Stimulated activated naive CD8-positive, alpha-beta T cell treated with anti-CD3 and anti-CD28 coated beads, Interleukin-15, Interleukin-2, amounts not matched to agents 100 ng/mL and 50 ng/mL, for 24 hours (primary cell): Measurements from ENCODE around the gene C1orf210.

Experiments used
- H3K27ac Mint-ChIP-seq: one replicate; pipeline ENCODE4 v1.8.0; 2021; ENCODE audit warnings: mild to moderate bottlenecking, mixed read lengths
- H3K27me3 Mint-ChIP-seq: one replicate; pipeline ENCODE4 v1.8.0; 2021; ENCODE audit warnings: mixed read lengths
- H3K36me3 Mint-ChIP-seq: one replicate; pipeline ENCODE4 v1.8.0; 2021; ENCODE audit warnings: low read depth, mixed read lengths
- H3K4me1 Mint-ChIP-seq: one replicate; pipeline ENCODE4 v1.8.0; 2021; ENCODE audit warnings: low read depth, mixed read lengths
- H3K4me3 Mint-ChIP-seq: one replicate; pipeline ENCODE4 v1.8.0; 2021; ENCODE audit warnings: mild to moderate bottlenecking, mixed read lengths
- H3K9me3 Mint-ChIP-seq: one replicate; pipeline ENCODE4 v1.8.0; 2021; ENCODE audit warnings: mixed read lengths

C1orf210 gene

DNA sequence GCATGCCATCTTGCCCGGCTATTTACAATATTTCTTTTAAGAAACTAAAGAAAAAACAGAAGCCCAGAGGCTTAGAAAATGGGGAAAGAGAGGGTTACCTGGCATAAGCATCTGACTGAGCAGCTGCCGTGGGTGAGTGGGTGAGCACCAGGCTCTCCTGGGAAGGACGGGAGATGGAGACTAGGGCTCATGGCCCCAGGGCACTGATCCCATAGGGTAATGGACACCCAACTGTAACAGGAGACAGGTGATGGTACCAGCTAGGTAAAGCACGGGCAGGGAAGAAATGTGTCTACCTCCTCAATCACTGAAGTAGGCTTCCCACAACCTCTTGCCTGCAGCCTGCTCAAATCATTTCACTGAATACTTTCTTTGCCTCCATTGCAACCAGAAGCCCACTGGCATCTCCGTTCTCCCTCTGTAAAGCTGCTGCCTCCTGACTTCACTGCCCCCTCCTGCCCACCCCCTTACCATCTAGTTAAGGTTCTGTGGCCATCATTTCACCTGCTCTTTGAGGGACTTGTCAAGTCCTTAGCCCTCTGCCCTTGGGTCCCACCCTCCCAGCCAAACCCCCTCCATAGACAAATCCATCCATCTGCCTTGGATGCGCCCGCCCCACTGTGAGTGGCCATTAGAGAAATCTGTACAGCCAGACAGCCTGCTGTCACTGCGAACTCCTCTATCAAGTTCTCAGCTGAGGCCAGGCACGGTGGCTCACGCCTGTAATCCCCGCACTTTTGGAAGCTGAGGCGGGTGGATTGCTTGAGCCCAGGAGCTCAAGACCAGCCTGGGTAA is 9.4 kb downstream of the C1orf210 start:
- Mint-ChIP-seq H3K9me3 (peaks cover 9% of the 10 kb centered on the region), H3K4me3 (no peak overlapping the region), H3K4me1 (peaks cover 18% of the 10 kb centered on the region), H3K27ac (no peak overlapping the region), H3K27me3 (no peaks in the 10 kb centered on the region), H3K36me3 (peaks cover 4% of the 10 kb centered on the region)

DNA sequence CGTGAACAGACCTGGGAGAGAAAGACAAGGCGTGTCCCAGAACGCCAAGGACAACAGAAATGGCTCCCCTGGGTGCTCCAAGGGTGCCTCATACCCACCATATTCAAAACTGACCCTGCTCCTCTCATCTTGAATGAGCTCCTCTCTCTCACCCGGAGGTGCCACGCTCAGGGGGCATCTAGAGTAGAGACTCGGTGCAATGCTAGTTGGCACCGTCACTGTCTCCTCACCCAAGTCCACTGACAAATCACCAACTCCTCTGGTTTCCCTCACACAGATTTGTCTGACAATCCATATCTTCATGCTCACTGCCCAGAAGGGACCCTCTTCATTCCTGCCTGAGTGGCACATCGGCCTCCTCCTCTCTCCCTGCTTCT is 10.6 kb downstream of the C1orf210 start:
- Mint-ChIP-seq H3K9me3 (peaks cover 9% of the 10 kb centered on the region), H3K27me3 (peaks cover 3% of the 10 kb centered on the region), H3K4me3 (peak overlapping the region; percentile 6), H3K36me3 (peaks cover 4% of the 10 kb centered on the region), H3K27ac (peak overlapping the region; percentile 92), H3K4me1 (peaks cover 24% of the 10 kb centered on the region)

DNA sequence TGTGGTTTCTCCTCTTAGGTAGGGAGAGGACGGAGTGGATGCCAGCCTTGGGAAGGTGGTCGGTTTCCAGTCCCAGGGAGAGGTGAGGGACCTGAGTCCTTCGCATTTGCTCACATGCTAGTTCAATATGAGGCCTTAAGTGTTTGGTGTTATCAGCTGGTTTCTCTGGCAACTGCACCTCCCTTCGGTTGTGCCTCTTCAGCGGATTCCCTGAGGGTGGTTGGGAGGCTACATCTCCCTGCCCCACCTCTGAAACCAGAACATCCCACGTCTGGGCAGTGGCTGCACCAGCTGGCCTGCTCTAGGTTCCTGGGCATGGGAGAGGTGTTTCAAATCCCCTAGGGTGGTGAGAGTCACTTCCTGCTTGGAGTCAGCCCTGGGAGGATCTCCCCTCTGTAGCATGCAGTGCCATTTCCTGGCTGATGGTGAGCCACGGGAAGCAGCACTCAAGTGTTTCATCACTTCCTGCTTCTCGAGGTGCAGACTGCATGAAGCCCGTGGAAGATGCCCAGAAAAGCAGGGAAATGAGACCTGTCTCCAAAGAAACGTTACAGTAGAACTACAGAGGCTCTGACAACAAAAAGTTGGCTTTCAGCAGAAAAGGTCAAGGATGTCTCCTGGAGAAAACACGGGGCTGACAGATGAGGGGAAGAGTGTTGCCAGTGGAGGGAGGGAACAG is 11.1 kb downstream of the C1orf210 start:
- H3K4me3 Mint-ChIP-seq = peak overlapping the region; percentile 6
- H3K27me3 Mint-ChIP-seq = peaks cover 3% of the 10 kb centered on the region
- peaks cover 9% of the 10 kb centered on the region for H3K9me3 Mint-ChIP-seq
- peaks cover 24% of the 10 kb centered on the region for H3K4me1 Mint-ChIP-seq
- H3K36me3 Mint-ChIP-seq = peaks cover 4% of the 10 kb centered on the region
- H3K27ac Mint-ChIP-seq = peak overlapping the region; percentile 92

DNA sequence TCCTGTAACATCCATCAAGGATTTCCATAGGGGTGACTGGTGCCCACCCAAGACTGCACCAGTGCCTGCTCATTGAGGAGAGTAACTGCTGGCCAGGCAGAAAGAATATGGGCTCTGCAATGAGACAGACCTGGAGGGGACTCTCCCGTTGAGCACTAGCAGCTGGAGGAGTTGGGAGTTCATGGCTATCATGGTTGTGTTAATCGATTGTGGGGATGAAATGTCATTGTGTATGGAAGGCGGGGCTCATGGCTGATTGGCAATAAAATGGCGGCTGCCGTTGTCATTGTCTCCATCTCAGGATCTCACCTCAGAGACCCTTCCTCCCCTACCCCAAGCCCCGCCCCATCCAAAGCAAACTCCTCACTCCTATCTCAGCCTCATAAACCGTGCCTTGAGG is 11.7 kb downstream of the C1orf210 start:
- Mint-ChIP-seq H3K27me3 (peaks cover 3% of the 10 kb centered on the region), H3K4me3 (no peak overlapping the region), H3K4me1 (peaks cover 24% of the 10 kb centered on the region), H3K36me3 (peaks cover 4% of the 10 kb centered on the region), H3K9me3 (peaks cover 9% of the 10 kb centered on the region), H3K27ac (no peak overlapping the region)

DNA sequence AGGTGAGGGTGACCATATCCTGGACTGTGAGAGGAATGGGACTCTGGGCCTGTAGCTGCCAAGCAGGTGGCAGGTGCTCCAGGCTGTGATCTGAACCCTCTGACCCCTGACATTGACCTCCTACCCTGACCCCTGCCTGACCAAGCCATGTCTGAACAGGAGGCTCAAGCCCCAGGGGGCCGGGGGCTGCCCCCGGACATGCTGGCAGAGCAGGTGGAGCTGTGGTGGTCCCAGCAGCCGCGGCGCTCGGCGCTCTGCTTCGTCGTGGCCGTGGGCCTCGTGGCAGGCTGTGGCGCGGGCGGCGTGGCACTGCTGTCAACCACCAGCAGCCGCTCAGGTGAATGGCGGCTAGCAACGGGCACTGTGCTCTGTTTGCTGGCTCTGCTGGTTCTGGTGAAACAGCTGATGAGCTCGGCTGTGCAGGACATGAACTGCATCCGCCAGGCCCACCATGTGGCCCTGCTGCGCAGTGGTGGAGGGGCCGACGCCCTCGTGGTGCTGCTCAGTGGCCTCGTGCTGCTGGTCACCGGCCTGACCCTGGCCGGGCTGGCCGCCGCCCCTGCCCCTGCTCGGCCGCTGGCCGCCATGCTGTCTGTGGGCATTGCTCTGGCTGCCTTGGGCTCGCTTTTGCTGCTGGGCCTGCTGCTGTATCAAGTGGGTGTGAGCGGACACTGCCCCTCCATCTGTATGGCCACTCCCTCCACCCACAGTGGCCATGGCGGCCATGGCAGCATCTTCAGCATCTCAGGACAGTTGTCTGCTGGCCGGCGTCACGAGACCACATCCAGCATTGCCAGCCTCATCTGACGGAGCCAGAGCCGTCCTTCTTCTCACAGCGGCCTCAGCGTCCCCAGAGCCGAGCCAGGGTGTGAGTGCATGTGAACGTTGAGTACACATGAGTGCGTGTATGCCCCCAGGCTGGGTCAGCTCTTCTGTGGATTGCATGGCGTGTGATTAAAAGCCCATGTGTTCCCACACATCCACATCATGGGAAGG is 12.5 kb downstream of the C1orf210 start:
- H3K9me3 Mint-ChIP-seq = peaks cover 9% of the 10 kb centered on the region
- peaks cover 24% of the 10 kb centered on the region for H3K4me1 Mint-ChIP-seq
- no peak overlapping the region for H3K27ac Mint-ChIP-seq
- peaks cover 4% of the 10 kb centered on the region for H3K36me3 Mint-ChIP-seq
- H3K27me3 Mint-ChIP-seq = peaks cover 3% of the 10 kb centered on the region
- no peak overlapping the region for H3K4me3 Mint-ChIP-seq

DNA sequence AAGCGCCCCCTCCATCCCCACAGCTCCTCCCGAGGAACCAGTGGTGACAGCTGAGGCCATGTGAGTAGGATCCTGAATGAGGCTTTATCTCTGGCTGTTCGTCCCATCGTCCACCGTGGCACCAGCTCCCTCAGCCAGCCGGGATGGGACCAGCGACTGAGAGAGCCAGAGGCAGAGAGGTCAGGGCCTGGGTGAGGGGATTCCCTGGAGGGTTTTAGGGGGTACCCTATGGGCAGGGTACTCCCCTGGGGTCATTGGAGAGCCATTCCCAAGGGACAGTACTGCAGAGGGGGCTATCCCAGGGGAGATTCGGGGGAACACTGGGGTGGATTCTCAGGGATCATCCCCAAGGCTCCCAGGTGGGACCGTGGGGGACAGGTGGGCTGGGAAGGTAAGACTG is 13.2 kb downstream of the C1orf210 start:
- H3K36me3 Mint-ChIP-seq = peaks cover 4% of the 10 kb centered on the region

DNA sequence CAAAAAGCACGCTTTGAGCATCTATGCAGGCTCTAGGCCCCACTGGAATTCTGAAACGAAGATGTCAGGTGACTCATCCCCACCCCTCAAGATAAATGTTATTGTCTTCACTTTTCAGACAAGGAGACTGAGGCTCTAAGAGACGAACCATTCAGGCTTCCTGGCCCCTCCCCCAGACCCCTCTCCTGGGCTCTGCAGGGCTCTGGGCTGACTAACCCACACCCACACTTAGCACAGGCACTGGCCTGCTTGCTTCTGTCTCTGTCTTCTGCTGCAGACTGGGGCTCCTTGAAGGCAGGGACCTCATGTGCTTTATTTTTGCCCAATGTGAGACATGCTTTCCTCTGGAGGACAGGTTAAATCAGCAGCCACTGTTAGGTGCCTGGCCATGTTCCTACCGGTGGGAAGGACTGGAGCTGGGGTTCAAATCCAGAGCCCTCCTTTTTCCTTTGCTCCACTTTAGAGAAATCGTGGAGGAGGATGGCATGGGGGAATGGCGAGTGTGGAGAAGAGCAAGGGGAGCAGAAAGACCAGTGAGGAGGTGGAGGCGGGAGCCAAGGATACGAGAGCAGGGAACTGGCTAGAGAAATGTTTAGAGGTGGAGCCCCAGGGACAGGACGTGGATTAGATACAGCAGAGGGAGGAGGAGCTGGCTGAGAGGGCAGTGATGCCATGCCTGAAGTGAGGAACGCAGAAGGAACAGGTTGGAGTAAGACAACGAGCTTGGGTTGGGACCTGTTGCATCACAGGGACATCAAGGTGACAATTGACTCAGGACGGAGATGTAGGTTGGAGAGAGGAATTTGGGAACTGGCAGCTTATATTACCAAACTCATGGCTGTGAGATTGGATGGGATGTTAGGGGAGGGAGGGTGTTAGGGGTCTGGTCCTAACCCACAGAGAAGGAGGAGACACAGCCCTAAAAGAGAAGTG is 13.9 kb downstream of the C1orf210 start:
- Mint-ChIP-seq H3K4me3 (peak overlapping the region; percentile 32), H3K27me3 (peaks cover 3% of the 10 kb centered on the region), H3K36me3 (peaks cover 4% of the 10 kb centered on the region), H3K27ac (no peak overlapping the region), H3K4me1 (peaks cover 24% of the 10 kb centered on the region), H3K9me3 (peaks cover 9% of the 10 kb centered on the region)

More for the DNA sequence above, 13.2 kb downstream of the C1orf210 start:
- Mint-ChIP-seq H3K9me3 (peaks cover 9% of the 10 kb centered on the region), H3K27ac (no peak overlapping the region), H3K4me3 (no peak overlapping the region), H3K27me3 (peaks cover 3% of the 10 kb centered on the region), H3K4me1 (peaks cover 24% of the 10 kb centered on the region)

DNA sequence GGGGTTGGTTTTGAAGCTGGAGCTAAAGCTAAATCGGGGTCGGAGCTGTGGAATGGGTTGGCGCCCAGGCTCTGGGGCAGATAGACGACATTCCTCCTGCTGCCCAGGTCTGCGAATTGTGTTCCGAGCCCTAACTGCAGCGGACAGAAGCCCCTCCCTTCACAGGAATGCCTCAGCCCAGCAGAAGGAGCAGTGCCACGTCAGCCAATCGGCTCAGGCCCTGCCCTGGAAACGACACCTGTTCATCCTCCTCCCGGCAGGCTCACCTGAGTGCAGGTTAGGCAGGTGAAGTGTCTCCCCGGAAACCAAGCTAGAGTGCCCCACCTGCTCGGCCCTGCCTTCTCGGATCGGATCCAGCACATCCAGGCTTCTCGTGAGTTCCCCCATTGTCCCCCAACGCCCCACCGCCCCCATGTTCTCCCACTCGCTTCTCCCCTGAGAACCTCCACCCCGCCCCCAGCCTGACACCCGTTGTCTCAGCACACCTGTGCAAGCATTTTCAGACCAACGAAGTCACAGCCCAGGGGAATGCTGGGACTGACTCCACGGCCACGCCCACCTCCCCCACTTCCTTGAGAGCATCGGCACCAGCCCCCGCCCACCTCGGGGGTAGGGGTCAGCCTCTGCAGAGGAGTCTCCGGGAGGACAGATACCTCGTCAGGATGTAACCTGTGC is 14.8 kb downstream of the C1orf210 start:
- Mint-ChIP-seq H3K4me3 (peak overlapping the region; percentile 32), H3K27ac (no peak overlapping the region), H3K9me3 (peaks cover 9% of the 10 kb centered on the region), H3K4me1 (peaks cover 24% of the 10 kb centered on the region), H3K36me3 (peaks cover 4% of the 10 kb centered on the region), H3K27me3 (peaks cover 3% of the 10 kb centered on the region)

DNA sequence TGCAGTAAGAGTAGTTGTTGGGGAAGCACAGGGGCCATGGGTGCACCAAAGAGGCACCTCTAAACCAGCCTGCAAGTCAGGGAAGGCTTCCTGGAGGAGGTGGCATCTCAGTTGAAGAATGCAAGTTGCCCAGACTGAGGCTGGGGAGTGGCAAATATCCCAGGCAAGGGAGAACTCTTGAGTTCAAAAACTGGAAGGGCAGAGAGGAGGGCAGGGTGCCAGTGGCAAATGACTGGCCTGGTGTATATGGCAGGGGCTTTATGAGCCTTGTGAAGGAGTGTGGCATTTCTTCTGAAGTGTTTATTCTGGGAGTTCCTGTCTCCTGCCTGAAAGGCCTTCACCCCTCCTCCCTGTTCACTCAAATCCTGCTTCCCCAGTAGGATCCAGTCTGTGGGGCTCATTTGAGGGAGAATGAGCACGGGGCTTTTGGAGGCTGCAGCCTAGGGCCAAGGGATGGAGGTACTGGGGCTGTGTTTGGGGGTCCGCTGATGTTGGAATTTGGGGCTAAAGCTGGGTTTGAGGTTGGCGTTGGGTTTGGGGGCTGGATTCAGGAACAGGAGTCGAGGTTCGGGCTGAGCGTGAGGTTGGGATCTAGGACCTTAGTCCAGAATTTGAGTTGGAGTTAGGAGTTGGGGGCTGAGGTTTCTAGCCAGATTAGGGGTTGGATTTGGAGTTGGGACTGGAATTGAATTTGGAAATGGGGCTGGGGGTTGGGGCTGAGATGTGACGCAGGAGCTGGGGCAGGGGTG is 15.6 kb downstream of the C1orf210 start, which contains the start of gene TMEM125:
TMEM125 (plus strand) TSS at position 357 of the 749 bp plus-strand sequence. CDS start 2,740 bp downstream, outside the sequence.
- peaks cover 4% of the 10 kb centered on the region for H3K9me3 Mint-ChIP-seq
- H3K27ac Mint-ChIP-seq = no peak within 1 kb of the TSS
- peaks cover 4% of the 10 kb centered on the region for H3K36me3 Mint-ChIP-seq
- peaks cover 3% of the 10 kb centered on the region for H3K27me3 Mint-ChIP-seq
- peaks cover 19% of the 10 kb centered on the region for H3K4me1 Mint-ChIP-seq
- peak within 1 kb of the TSS; percentile 32 for H3K4me3 Mint-ChIP-seq

DNA sequence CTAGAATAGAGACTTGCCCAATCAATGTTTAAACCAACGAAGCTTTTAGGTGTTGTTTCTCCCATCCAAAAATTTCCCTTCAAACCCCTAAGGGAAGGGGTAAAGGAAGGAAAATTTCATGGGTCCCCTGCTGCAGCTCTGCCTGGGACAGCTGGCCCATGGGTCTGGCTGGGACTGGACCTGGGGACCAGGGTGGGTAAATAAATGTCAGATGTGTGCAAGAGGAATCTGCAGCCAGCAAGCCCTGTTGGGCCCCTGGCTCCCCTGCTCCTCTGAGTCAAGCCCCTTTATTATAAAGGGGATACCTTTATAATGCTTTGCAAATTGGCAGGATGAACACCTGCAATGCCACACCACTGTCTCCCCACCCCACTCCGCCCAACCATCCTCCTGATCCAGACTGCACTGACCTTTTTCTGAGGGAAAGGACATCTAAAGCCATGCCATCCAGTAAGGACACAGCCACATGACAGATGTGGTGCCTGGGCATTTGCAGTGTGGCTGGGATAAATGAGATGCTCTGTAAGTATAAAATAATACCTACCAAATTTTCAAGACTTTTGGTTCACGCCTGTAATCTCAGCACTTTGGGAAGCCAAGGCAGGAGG is 17.5 kb downstream of the C1orf210 start:
- peaks cover 6% of the 10 kb centered on the region for H3K9me3 Mint-ChIP-seq
- no peak overlapping the region for H3K27ac Mint-ChIP-seq
- H3K4me3 Mint-ChIP-seq = no peak overlapping the region
- H3K4me1 Mint-ChIP-seq = peaks cover 12% of the 10 kb centered on the region
- H3K27me3 Mint-ChIP-seq = peaks cover 3% of the 10 kb centered on the region
- H3K36me3 Mint-ChIP-seq = no peaks in the 10 kb centered on the region

DNA sequence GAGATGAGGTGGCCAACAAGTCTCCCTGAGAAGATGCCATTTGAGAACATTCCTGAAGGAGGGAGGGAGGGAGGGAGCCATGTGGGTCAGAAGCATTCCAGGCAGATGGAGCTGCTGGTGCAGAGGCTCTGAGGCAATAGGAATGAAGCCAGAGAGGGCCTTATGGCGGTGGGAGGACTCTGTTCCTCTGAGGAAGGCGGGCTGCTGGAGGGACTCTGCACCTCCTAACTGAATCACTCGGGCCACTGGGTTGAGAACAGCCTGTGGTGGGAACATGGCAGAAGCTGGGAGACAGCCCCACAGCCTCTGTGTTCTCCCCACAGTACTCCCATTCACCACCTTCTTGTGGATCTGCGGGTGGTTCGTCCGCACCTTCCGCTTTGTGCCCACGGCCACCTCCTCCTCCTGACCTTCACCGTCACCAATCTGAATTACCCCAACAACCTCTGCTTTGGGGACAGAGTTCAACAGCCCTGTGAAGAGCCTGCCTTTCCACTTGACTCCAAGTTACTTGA is 18.0 kb downstream of the C1orf210 start:
- H3K36me3 Mint-ChIP-seq = no peaks in the 10 kb centered on the region
- peaks cover 12% of the 10 kb centered on the region for H3K4me1 Mint-ChIP-seq
- H3K27me3 Mint-ChIP-seq = peaks cover 3% of the 10 kb centered on the region
- H3K27ac Mint-ChIP-seq = no peak overlapping the region
- H3K9me3 Mint-ChIP-seq = peaks cover 6% of the 10 kb centered on the region
- no peak overlapping the region for H3K4me3 Mint-ChIP-seq

DNA sequence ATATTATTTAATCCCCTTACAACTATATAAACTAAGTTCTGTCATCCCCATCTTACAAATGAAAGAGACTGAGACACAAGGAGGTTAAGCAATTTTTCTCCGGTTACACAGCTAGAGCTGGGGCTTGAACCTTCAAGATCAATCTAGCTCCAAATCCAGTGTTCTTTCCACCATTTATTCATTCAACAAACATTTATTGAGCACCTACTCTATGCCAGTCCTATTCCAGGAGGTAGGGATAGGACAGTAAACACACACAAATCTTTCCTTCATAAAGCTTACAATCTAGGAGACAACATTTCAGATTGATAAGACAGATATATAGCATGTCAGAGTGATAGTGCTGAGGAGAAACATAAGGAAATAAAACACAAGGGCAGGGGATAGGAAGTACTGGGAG is 18.5 kb downstream of the C1orf210 start:
- H3K27ac Mint-ChIP-seq = no peak overlapping the region
- H3K36me3 Mint-ChIP-seq = no peaks in the 10 kb centered on the region
- peaks cover 3% of the 10 kb centered on the region for H3K27me3 Mint-ChIP-seq
- H3K4me3 Mint-ChIP-seq = no peak overlapping the region
- peaks cover 6% of the 10 kb centered on the region for H3K9me3 Mint-ChIP-seq
- H3K4me1 Mint-ChIP-seq = peaks cover 12% of the 10 kb centered on the region
